HG02678 (cell line): ENCODE results near the gene TMEM178B.

Experiments
- ATAC-seq: cut with Tn5 transposase; IDR thresholded peaks from one replicate; pipeline ENCODE4 v1.9.1; 2021; ENCODE audit warnings: mild to moderate bottlenecking, moderate library complexity; ENCODE audit not compliant: unreplicated experiment

Gene TMEM178B

GRCh38 chr7:141344153-141344935 is 270.5 kb downstream of the TMEM178B start:
- no peak for ATAC-seq

DNA sequence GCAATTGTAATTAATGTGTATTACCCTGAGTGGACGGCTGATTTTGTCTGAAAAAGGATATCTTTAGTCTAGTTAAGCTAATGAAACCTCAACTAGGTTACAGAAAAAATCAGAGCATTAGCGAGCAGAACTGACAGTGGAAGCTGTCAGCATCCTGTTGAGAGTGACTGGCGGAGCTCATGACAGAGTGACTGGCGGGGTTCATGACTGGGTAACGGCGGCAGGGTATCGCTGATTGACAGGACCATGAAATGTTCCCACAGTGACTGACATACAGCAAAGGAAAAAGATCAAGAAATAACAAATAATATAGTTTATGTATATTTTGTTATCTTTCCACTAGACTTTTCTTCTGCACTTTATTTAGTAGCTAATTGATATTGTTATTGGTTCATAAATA is 274.9 kb downstream of the TMEM178B start:
- ATAC-seq: no peak

DNA sequence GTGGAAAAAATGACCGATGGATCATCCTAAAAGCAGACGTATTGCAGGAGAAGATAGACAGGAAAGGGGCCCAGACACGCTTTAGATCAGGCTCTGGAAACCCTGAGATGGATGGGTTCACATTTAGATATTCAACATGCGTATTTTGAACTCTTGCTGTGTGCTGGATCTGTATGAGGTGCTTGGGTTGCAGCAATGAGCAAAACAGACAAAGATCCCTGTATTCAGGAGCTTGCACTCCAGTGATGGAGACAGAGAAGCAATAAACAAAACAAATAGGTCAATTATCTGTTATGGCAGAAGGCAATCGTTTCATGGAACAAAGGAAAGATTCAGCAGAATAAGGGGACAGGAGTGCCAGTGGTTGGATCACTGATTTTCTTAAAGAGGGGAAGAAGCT is 275.5 kb downstream of the TMEM178B start:
- no peak for ATAC-seq

- no peak for ATAC-seq
Measured at GRCh38 chr7:141349804-141350203, 275.9 kb downstream of the TMEM178B start.

DNA sequence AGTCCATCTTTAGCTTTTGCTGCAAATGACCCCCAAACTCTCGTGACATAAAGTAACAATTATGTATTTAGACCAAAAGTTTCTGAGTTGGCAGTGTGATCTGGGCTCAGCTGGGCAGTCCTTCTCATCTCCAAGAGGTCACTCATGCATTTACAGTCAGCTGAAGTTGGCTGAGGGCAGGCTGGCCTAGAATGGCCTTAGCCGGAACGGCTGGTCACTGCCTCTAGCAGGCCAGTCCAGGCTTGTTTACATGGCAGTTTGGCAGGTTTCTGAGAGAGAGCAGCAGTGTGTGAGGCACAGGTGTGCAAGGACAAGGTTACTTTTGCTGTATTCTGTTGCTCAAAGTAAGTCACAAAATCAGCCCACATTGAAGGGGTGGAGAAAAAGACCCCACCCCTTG is 277.3 kb downstream of the TMEM178B start:
- no peak for ATAC-seq

GRCh38 chr7:141352955-141353354 is 279.1 kb downstream of the TMEM178B start:
- ATAC-seq: no peak

DNA sequence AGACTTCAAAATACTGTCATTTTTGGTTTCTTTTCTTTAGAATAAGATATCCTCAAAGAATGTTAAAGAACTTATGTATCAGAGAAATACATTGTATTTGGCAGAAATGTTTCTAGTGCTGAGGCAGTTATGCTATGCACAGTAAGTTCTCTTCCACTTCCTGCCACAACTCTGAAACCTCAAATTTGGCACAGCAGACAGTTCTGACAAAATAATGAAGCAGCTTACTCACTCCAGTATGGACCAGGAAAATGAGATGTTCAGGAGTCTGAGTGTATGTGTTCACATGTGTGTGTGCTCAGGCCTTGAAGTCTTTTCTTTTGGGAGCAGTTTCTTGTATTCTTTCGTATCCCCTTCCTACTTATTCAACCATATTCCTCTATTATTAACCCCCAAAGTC is 280.4 kb downstream of the TMEM178B start:
- ATAC-seq: no peak

GRCh38 chr7:141355032-141355431 is 281.2 kb downstream of the TMEM178B start:
- ATAC-seq: no peak

- ATAC-seq: no peak
Measured at GRCh38 chr7:141356161-141356560, 282.3 kb downstream of the TMEM178B start.

DNA sequence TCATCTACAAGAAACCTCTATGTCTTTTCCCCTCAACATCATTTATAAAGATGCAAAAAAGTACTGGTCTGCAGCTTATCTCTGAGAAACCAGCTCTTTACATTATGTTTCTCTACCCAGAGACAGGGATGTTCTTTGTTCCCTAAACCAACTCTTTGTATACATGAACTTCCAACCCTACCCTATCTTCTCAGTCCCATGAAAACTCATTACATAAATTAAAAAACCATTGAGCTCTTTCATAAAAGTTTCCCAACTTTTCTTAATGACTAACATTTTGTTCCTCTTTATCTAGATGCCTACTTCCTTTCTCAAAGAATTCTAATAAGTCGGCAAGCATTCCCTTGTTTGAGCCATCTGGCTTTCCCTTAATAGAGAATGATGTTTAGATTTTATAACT is 284.5 kb downstream of the TMEM178B start:
- ATAC-seq: no peak

- ATAC-seq: no peak
Measured at GRCh38 chr7:141359262-141359661, 285.4 kb downstream of the TMEM178B start.

DNA sequence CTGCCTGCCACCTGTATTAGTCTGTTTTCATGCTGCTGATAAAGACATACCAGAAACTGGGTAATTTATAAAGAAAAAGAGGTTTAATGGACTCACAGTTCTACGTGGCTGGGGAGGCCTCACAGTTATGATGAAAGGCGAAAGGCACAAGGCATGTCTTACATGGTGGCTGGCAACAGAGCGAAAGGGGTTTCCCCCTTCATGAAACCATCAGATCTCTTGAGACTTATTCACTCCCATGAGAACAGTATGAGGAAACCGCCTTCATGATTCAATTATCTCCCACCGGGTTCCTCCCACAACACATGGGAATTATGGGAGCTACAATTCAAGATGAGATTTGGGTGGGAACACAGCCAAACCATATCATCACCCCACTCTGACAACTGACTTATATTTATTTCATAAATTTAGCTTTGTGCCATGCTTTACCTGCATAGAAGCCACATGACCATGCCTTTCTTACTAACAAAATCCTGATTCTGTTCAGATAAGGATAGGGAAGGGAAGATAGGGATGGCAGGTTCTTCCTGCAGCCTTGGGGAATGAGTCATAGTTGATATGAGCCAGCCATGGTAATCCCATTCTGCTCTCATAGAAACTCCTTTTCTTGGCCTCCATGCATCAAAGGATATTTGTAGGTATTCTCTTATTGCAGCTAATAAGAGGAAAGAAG is 286.0 kb downstream of the TMEM178B start:
- ATAC-seq: no peak

- ATAC-seq: no peak
Measured at GRCh38 chr7:141360416-141360760, 286.5 kb downstream of the TMEM178B start.

DNA sequence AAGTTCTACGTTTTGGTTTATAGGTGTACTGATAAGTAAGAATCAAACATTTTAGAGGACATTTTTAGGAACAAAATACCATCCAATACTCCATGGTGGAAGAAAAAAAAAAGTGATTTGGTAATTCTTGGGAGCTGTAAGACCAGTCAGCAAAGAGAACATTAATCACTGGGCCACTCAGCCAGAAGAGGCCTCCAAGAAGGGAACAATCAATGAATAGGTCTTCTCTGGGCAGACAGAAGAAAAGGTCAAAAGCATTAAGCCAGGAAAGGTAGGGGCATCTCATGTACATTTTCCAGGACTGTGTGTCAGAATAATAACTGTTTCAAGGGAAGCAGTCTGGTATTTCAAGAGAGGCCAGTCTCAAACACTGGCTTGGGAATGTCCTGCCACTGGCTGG is 286.9 kb downstream of the TMEM178B start:
- no peak for ATAC-seq

GRCh38 chr7:141361479-141361878 is 287.6 kb downstream of the TMEM178B start:
- ATAC-seq: no peak

DNA sequence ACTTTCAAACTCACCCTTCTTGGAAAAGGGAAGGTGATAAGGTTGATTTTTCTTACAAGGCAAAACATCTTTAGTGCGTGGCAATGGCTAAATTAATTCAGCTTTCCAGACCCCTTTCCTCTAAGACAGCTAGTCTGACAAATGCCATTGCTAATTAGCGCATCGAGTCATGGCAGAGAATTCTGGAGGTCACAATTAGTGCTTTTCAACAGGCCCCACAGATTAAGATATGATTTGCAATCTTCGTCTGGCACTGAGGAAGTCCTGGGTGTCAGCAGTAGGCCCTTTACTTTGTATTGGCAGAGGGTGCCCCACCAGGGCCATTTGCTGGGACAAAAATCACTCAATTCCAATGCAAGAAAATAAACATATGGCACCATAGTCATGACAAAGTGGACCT is 288.1 kb downstream of the TMEM178B start:
- ATAC-seq: no peak

DNA sequence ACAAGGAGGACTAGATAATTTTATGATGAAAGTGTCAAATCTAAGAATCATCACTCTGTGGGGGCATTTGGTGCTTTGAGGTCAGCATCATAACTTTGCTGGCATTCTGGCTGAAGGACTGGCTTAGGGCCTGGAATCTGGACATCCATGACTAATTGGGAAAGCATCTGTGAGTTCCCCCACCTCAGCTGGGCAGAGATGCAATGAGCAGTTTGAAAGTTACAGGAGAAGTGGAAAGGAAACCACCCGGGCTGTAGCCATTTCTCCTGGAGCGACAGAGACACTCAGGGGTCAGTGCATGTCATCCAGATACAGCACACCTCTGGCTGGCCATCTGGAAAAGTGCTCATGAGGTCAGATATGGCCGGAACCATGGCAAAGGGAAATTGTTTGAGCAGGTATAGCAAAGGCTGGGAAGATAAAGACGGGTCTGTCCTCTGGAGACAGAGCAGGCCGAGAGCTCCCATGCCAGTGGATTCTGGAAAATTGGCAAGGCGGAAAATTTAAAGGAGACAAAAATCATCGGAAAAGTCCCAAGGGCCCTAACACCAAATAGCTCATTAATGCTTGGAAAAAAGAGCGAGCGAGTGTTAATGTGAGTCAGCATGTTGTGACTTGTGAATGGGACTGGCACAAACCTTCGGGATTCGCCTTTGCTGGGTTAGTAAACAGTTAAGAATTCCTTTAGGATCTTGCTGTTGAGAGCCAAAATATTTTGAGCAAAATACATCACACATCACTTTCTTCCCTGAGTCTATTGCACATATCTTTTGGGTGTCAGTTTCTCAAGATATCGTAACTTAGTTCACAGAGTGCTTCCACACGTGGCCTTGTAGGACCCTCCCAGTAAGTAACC is 288.9 kb downstream of the TMEM178B start:
- no peak for ATAC-seq

DNA sequence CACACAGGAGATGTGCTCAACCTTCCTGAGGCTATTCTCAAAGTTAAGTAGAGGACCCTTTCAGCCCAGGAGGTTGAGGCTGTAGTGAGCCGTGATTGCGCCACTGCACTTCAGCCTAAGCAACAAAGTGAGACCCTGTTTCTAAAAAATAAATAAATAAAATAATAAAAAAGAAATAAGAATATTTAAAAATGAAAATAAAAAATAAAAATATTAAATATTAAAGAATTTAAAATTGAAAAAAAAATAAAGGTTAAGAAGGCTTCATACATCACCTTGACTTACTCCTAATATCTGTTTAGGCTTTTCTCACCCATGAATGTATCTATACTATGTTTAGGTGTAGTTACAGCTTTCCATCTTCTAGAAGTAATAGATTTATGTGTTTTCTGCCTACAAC is 289.9 kb downstream of the TMEM178B start:
- no peak for ATAC-seq

- ATAC-seq: no peak
Measured at GRCh38 chr7:141366091-141366621, 292.3 kb downstream of the TMEM178B start.

- ATAC-seq: no peak
Measured at GRCh38 chr7:141369422-141369821, 295.6 kb downstream of the TMEM178B start.

- no peak for ATAC-seq
Measured at GRCh38 chr7:141370178-141370577, 296.3 kb downstream of the TMEM178B start.
